ENCODE results near the gene CXCL14.

CXCL14 gene

GRCh38 chr5:135557076-135557838, 21.5 kb downstream of the CXCL14 start:
- TF ChIP-seq, protein P1, sequence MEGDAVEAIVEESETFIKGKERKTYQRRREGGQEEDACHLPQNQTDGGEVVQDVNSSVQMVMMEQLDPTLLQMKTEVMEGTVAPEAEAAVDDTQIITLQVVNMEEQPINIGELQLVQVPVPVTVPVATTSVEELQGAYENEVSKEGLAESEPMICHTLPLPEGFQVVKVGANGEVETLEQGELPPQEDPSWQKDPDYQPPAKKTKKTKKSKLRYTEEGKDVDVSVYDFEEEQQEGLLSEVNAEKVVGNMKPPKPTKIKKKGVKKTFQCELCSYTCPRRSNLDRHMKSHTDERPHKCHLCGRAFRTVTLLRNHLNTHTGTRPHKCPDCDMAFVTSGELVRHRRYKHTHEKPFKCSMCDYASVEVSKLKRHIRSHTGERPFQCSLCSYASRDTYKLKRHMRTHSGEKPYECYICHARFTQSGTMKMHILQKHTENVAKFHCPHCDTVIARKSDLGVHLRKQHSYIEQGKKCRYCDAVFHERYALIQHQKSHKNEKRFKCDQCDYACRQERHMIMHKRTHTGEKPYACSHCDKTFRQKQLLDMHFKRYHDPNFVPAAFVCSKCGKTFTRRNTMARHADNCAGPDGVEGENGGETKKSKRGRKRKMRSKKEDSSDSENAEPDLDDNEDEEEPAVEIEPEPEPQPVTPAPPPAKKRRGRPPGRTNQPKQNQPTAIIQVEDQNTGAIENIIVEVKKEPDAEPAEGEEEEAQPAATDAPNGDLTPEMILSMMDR (IDR thresholded peaks at IDR 0.05; ENCODE audit: insufficient read depth, low read length, poor library complexity, severe bottlenecking): no peak
- no peak for DNase-seq (ENCODE audit: extremely low read depth, insufficient read length)
- H3K4me3 ChIP-seq (replicated peaks; ENCODE audit: low read depth, low read length): no peak overlapping the region
- no peaks in the 10 kb centered on the region for H3K36me3 ChIP-seq (ENCODE audit: control insufficient read depth, insufficient read depth, low read length)
- H3K27me3 ChIP-seq (replicated peaks; ENCODE audit: control insufficient read depth, insufficient read depth, low read length): no peaks in the 10 kb centered on the region; the same call in 1 of the 2 replicates

DNA sequence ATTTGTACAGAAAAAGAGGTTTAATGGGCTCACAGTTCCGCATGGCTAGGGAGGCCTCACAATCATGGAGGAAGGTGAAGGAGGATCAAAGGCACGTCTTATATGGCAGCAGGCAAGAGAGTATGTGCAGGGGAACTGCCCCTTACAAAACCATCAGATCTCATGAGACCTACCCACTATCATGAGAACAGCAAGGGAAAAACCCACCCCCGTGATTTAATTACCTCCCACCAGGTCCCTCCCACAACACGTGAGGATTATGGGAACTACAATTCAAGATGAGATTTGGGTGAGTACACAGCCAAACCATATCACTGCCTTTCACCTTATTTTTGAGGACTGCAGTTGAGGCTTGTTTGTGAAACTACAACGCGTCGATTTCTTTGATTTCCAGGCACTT, 22.2 kb downstream of the CXCL14 start:
- H3K27me3 ChIP-seq (replicated peaks; ENCODE audit: control insufficient read depth, insufficient read depth, low read length): no peaks in the 10 kb centered on the region; the same call in 1 of the 2 replicates
- TF ChIP-seq, protein P1 (IDR thresholded peaks at IDR 0.05; ENCODE audit: insufficient read depth, low read length, poor library complexity, severe bottlenecking): no peak
- no peak for DNase-seq (ENCODE audit: extremely low read depth, insufficient read length)
- H3K4me3 ChIP-seq (replicated peaks; ENCODE audit: low read depth, low read length): no peak overlapping the region
- H3K36me3 ChIP-seq (ENCODE audit: control insufficient read depth, insufficient read depth, low read length): no peaks in the 10 kb centered on the region

DNA sequence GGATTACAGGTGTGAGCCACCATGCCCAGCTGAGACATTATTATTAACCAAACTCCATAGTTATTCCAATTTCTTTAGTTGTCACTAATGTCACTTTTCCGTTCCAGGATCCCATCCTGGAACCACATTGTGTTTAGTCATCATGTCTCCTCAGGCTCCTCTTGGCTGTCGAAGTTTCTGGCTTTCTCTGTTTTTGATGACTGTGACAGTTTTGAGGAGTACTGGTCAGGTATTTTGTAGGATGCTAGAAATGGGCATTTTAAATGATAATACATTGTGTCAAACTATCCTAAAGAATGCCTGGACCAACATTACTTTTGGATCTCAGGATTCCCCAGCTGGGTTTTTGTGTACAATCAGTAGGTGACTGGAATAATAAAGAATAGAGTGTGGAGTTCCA, 23.3 kb downstream of the CXCL14 start:
- no peaks in the 10 kb centered on the region; the same call in 1 of the 2 replicates for H3K27me3 ChIP-seq (replicated peaks; ENCODE audit: control insufficient read depth, insufficient read depth, low read length)
- DNase-seq (ENCODE audit: extremely low read depth, insufficient read length): no peak
- TF ChIP-seq, protein P1 (IDR thresholded peaks at IDR 0.05; ENCODE audit: insufficient read depth, low read length, poor library complexity, severe bottlenecking): no peak

GRCh38 chr5:135553688-135554462, 24.9 kb downstream of the CXCL14 start:
- TF ChIP-seq, protein P1 (IDR thresholded peaks at IDR 0.05; ENCODE audit: insufficient read depth, low read length, poor library complexity, severe bottlenecking): no peak
- H3K27me3 ChIP-seq (replicated peaks; ENCODE audit: control insufficient read depth, insufficient read depth, low read length): peaks cover 3% of the 10 kb centered on the region
- no peak for DNase-seq (ENCODE audit: extremely low read depth, insufficient read length)
- H3K4me3 ChIP-seq (replicated peaks; ENCODE audit: low read depth, low read length): no peak overlapping the region
- H3K36me3 ChIP-seq (ENCODE audit: control insufficient read depth, insufficient read depth, low read length): no peaks in the 10 kb centered on the region

More for the DNA sequence above, 23.3 kb downstream of the CXCL14 start:
- Histone ChIP-seq H3K4me3 (replicated peaks; ENCODE audit: low read depth, low read length) (no peak overlapping the region), H3K36me3 (ENCODE audit: control insufficient read depth, insufficient read depth, low read length) (no peaks in the 10 kb centered on the region)

DNA sequence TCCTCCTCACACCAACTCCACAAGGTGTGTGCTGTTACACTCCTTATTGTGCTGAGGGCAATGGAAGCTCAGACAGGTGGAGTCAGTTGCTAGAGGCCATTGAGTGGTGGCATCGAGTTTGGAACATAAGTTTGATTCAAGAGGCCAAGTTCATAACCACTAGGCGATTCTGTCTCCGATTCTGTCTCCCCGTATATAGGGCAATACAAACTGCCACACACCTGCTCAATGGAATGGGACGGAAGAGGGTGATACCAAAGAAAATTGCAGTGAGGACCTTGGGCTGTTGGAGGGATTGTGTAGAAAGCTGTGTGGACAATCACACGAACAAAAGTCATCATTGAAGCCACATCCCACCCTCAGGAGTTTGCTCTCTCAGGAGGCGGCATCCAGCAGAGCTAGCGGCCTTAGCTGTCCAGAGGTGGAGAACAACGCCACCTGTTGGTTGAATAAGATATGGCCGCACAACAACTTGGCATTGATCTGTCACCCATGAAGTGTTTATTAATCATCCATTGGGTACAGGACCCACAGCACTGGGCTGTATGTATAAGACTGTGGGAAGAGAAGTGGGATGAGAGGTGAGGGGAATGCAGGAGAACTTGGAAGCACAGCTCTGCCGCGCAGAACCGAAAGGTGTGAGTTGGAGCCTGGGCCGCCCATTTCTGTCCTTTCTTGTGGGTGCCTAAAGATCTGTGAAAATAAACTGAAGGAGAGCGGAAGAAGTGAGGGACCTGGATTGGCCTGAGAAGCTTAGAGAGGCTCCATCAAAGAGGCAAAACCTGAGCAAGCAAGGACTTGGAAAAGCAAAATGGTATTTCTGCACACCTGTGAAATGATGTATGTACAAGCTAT, 27.0 kb downstream of the CXCL14 start:
- H3K27me3 ChIP-seq (replicated peaks; ENCODE audit: control insufficient read depth, insufficient read depth, low read length): peaks cover 3% of the 10 kb centered on the region
- TF ChIP-seq, protein P1 (IDR thresholded peaks at IDR 0.05; ENCODE audit: insufficient read depth, low read length, poor library complexity, severe bottlenecking): peak; percentile 73
- no peak overlapping the region for H3K4me3 ChIP-seq (replicated peaks; ENCODE audit: low read depth, low read length)
- H3K36me3 ChIP-seq (ENCODE audit: control insufficient read depth, insufficient read depth, low read length): no peaks in the 10 kb centered on the region
- DNase-seq (ENCODE audit: extremely low read depth, insufficient read length): peak; percentile 22
